A549 (cell line): ENCODE data around the gene MED17. TPM values are rescaled to one million over a fixed set of nuclear protein-coding genes. Genes with fewer than 3 reads are reported as not detected.

Source experiments
- ATAC-seq, 2 experiments: fragments of 200-7000 bp in 1 of 2; fragments of >200 bp in 1 of 2; cut with Nextera tagmentation in 1 of 2; cut with Tn5 transposase in 1 of 2; 3 replicates each; pipeline versions ENCODE4 v1.8.0 to v1.9.1; 2018 to 2020; ENCODE audit warnings: mild to moderate bottlenecking in 1 of 2, moderate library complexity in 1 of 2
- CTCF ChIA-PET: fragments of 300-600 bp; sonication (Branson Sonifier 250); formaldehyde crosslinking; extraction: SDS; loops from one replicate; lab custom pipeline; 2021; ENCODE audit warnings: antibody characterized with exemption, inconsistent platforms; lab: Yijun Ruan, JAX
- POLR2A ChIA-PET: fragments of 350-600 bp; formaldehyde crosslinking; extraction: SDS; loops from one replicate; lab custom pipeline; 2021; ENCODE audit warnings: antibody characterized with exemption, inconsistent platforms; lab: Yijun Ruan, JAX
- DNase-seq, 2 experiments: peaks; one replicate each; pipeline versions ENCODE4 v3.0.0 to v3.0.0-alpha.2; 2011 to 2016; ENCODE audit warnings: low read depth in 1 of 2, low spot score in 1 of 2
- FAIRE-seq: peaks from 2 replicates; lab custom pipeline; 2011; peaks lifted over from hg19 to GRCh38; lab: Jason Lieb, UNC
- H3K27ac ChIP-seq, 2 experiments: fragments of >200 bp; sonication (Bioruptor Twin); formaldehyde crosslinking; 3 replicates each; pipeline ENCODE4 v1.5.1; 2016 to 2017
- H3K4me1 ChIP-seq: fragments of >200 bp; sonication (Bioruptor Twin); formaldehyde crosslinking; 3 replicates; pipeline ENCODE4 v1.6.1; 2016
- H3K4me2 ChIP-seq: fragments of >200 bp; sonication (Bioruptor Twin); formaldehyde crosslinking; 3 replicates; pipeline ENCODE4 v1.6.1; 2016
- H3K4me3 ChIP-seq: fragments of >200 bp; sonication (Bioruptor Twin); formaldehyde crosslinking; 3 replicates; pipeline ENCODE4 v1.5.1; 2016
- H3K9me3 ChIP-seq: fragments of >200 bp; sonication (Bioruptor Twin); formaldehyde crosslinking; 3 replicates; pipeline ENCODE4 v1.6.1; 2016
- BHLHE40 ChIP-seq: IDR thresholded peaks from 2 replicates; pipeline ENCODE4 v1.6.1; 2012; ENCODE audit warnings: low read depth, low read length, inconsistent platforms
- CBX2 ChIP-seq: fragments of 200-600 bp; sonication (generic); IDR thresholded peaks from 2 replicates; pipeline ENCODE4 v1.6.1; 2016; ENCODE audit warnings: low read depth, mild to moderate bottlenecking, borderline replicate concordance
- CBX8 ChIP-seq: fragments of 200-600 bp; sonication (generic); IDR thresholded peaks from 2 replicates; pipeline ENCODE4 v1.6.1; 2016
- CEBPB ChIP-seq, 2 experiments: fragments of >200 bp in 1 of 2; sonication (Bioruptor Twin) in 1 of 2; formaldehyde crosslinking in 1 of 2; IDR thresholded peaks; 2 replicates each; pipeline ENCODE4 v1.6.1; 2012 to 2016
- CHD2 ChIP-seq: fragments of 150-350 bp; IDR thresholded peaks from 2 replicates; pipeline ENCODE4 v1.6.1; 2014; ENCODE audit warnings: low read length; ENCODE audit not compliant: partially characterized antibody
- EHF ChIP-seq: fragments of 250-450 bp; sonication (Bioruptor Pico); IDR thresholded peaks from 2 replicates; pipeline ENCODE4 v1.5.0; 2020; ENCODE audit warnings: mild to moderate bottlenecking
- EHMT2 ChIP-seq: fragments of 200-600 bp; sonication (generic); IDR thresholded peaks from 2 replicates; pipeline ENCODE4 v1.6.1; 2016; ENCODE audit warnings: antibody characterized with exemption, low read depth, mild to moderate bottlenecking, moderate library complexity
- ESRRA ChIP-seq: fragments of 150-350 bp; IDR thresholded peaks from 2 replicates; pipeline ENCODE4 v1.6.1; 2014; ENCODE audit warnings: mild to moderate bottlenecking, low read length, borderline replicate concordance
- FOSL2 ChIP-seq, 2 experiments: fragments of 450-650 bp in 1 of 2; fragments of >200 bp in 1 of 2; sonication (Bioruptor Twin) in 1 of 2; formaldehyde crosslinking; IDR thresholded peaks; 2 replicates each; pipeline versions ENCODE4 v1.5.0 to v1.6.1; 2016 to 2020; ENCODE audit warnings: mild to moderate bottlenecking in 1 of 2, moderate library complexity in 1 of 2
- FOXS1 ChIP-seq: fragments of 250-450 bp; sonication (Bioruptor Pico); IDR thresholded peaks from 2 replicates; pipeline ENCODE4 v1.5.0; 2020; ENCODE audit warnings: mild to moderate bottlenecking, moderate library complexity
- GATA3 ChIP-seq: IDR thresholded peaks from 2 replicates; pipeline ENCODE4 v1.6.1; 2012; ENCODE audit warnings: borderline replicate concordance
- HDAC2 ChIP-seq: fragments of 200-600 bp; sonication (generic); IDR thresholded peaks from 2 replicates; pipeline ENCODE4 v1.6.1; 2016
- HEYL ChIP-seq: fragments of 250-450 bp; sonication (Bioruptor Pico); IDR thresholded peaks from 2 replicates; pipeline ENCODE4 v1.8.0; 2021; ENCODE audit warnings: mild to moderate bottlenecking, moderate library complexity
- HOXB5 ChIP-seq: fragments of 250-450 bp; sonication (Bioruptor Pico); IDR thresholded peaks from 2 replicates; pipeline ENCODE4 v1.5.0; 2020; ENCODE audit warnings: mild to moderate bottlenecking, moderate library complexity
- JUN ChIP-seq, 2 experiments: fragments of >200 bp; sonication (Bioruptor Twin); formaldehyde crosslinking; IDR thresholded peaks; 2 replicates in 1 of 2; 3 replicates in 1 of 2; pipeline ENCODE4 v1.6.1; 2016 to 2017
- JUNB ChIP-seq: fragments of >200 bp; sonication (Bioruptor Twin); formaldehyde crosslinking; IDR thresholded peaks from 2 replicates; pipeline ENCODE4 v1.6.1; 2016
- KDM5A ChIP-seq: fragments of 200-600 bp; sonication (generic); IDR thresholded peaks from 2 replicates; pipeline ENCODE4 v1.6.1; 2016; ENCODE audit warnings: antibody characterized with exemption, mild to moderate bottlenecking
- MAFK ChIP-seq: fragments of 450-650 bp; IDR thresholded peaks from 2 replicates; pipeline ENCODE4 v1.6.1; 2014; ENCODE audit not compliant: partially characterized antibody
- MYC ChIP-seq: IDR thresholded peaks from 2 replicates; pipeline ENCODE4 v1.6.1; 2012; ENCODE audit warnings: mild to moderate bottlenecking, inconsistent platforms, low read length, improper control_type of control experiment, borderline replicate concordance
- NFE2L2 ChIP-seq: fragments of 150-350 bp; conservative IDR thresholded peaks from 2 replicates; pipeline ENCODE4 v1.6.1; 2014; ENCODE audit warnings: low read length
- NPAS2 ChIP-seq: fragments of 250-450 bp; sonication (Bioruptor Pico); IDR thresholded peaks from 2 replicates; pipeline ENCODE4 v1.8.0; 2022; ENCODE audit warnings: mild to moderate bottlenecking, moderate library complexity, borderline replicate concordance
- NR3C1 ChIP-seq: fragments of >200 bp; sonication (Bioruptor Twin); formaldehyde crosslinking; IDR thresholded peaks from 3 replicates; pipeline ENCODE4 v1.6.1; 2017
- PHF8 ChIP-seq: fragments of 200-600 bp; sonication (generic); IDR thresholded peaks from 2 replicates; pipeline ENCODE4 v1.6.1; 2016; ENCODE audit warnings: low read depth, mild to moderate bottlenecking, antibody characterized with exemption, moderate library complexity, borderline replicate concordance
- POLR2AphosphoS2 ChIP-seq: conservative IDR thresholded peaks from 2 replicates; pipeline ENCODE4 v1.6.1; 2012; ENCODE audit warnings: low read length, improper control_type of control experiment, inconsistent platforms
- RCOR1 ChIP-seq: fragments of 150-350 bp; IDR thresholded peaks from 2 replicates; pipeline ENCODE4 v1.6.1; 2014; ENCODE audit warnings: antibody characterized with exemption, low read length, low read depth
- RFX5 ChIP-seq: fragments of 450-650 bp; IDR thresholded peaks from 2 replicates; pipeline ENCODE4 v1.7.1; 2014; ENCODE audit warnings: antibody characterized with exemption, mild to moderate bottlenecking, moderate library complexity
- RNF2 ChIP-seq: fragments of 200-600 bp; sonication (generic); IDR thresholded peaks from 2 replicates; pipeline ENCODE4 v1.6.1; 2016; ENCODE audit warnings: low read depth, mild to moderate bottlenecking, antibody characterized with exemption, moderate library complexity, borderline replicate concordance
- SREBF2 ChIP-seq: fragments of 450-650 bp; IDR thresholded peaks from 2 replicates; pipeline ENCODE4 v1.6.1; 2014; ENCODE audit warnings: mild to moderate bottlenecking, moderate library complexity
- ZC3H11A ChIP-seq: fragments of 450-650 bp; IDR thresholded peaks from 2 replicates; pipeline ENCODE4 v1.6.1; 2014; ENCODE audit warnings: antibody characterized with exemption, mild to moderate bottlenecking
- ZSCAN20 ChIP-seq: fragments of 250-450 bp; sonication (Bioruptor Pico); IDR thresholded peaks from 2 replicates; pipeline ENCODE4 v1.8.0; 2022; ENCODE audit warnings: mild to moderate bottlenecking, moderate library complexity
- WGBS: methylation state at CpG from one replicate; pipeline ENCODE4 v1.1.6; 2017; ENCODE audit errors: missing lambda C conversion rate; 5-methylcytosine and 5-hydroxymethylcytosine counted together
- polyA plus RNA-seq, 4 experiments: library from polyadenylated mRNA; depleted of rRNA in 3 of 4; stranded (reverse); fragments of >200 nt; fragmentation: RNase III in 1 of 4; extraction: RNeasy Plus Mini Kit Qiagen cat#74134 plus additional on column Dnase treatment in 1 of 4; gene quantifications; 2 replicates in 3 of 4; 3 replicates in 1 of 4; pipeline ENCODE4 v1.2.3, GENCODE V29; 2011 to 2017
- TF ChIP-seq, protein P1 (sequence below): IDR thresholded peaks from 2 replicates; pipeline ENCODE4 v1.6.1; 2012
- TF ChIP-seq, protein P2 (sequence below): fragments of >200 bp; sonication (Bioruptor Twin); formaldehyde crosslinking; IDR thresholded peaks from 2 replicates; pipeline ENCODE4 v1.6.1; 2016

MED17 gene
- polyA plus RNA-seq, 2 of the 4 experiments (the other 2 are of a cell fraction) = 16.2 to 20.3 TPM

DNA sequence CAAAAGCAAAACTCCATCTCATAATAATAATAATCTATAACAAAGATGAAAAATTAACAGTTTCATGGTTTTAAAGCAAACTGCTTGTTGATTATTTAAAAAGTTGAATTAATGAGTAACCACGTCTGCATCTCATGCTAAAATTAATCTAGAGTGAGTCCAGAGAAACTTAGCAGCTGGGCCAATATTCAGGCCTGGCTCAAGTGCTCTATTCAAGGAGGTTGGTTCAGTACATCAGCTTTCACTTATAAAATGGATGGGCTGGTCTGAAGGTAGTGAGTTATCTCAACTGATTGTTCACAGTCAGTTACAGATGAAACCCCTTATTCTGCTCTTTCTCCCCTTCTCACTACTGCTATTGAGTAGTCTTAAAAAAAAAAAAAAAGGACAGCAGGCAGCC lies 43.3 kb downstream of the MED17 start:
- FAIRE-seq (no peak), ATAC-seq (no peak), DNase-seq (no peak)
- no peak overlapping the region for H3K4me2 ChIP-seq
- ChIA-PET CTCF (interaction anchor here (0.6 kb wide), 1 partner anchor 19 kb away, joined by 3 read pairs; no protein-coding TSS in a partner anchor), POLR2A (no interaction called here)
- H3K4me1 ChIP-seq = no peaks in the 10 kb centered on the region
- H3K9me3 ChIP-seq = no peaks in the 10 kb centered on the region
- H3K27ac ChIP-seq = no peak overlapping the region
- 65% methylated on average over 1 of the region's 1 CpG for WGBS
- H3K4me3 ChIP-seq = no peak overlapping the region
- no peak for TF ChIP-seq NR3C1
- TF ChIP-seq RNF2 = no peak
- TF ChIP-seq BHLHE40 = no peak
- no peak for TF ChIP-seq FOSL2 (IDR thresholded peaks at IDR 0.05)
- TF ChIP-seq FOSL2 (CRISPR knock-in tag; IDR thresholded peaks at IDR 0.05) = no peak
- TF ChIP-seq MAFK = no peak
- TF ChIP-seq JUN (IDR thresholded peaks at IDR 0.05) = no peak
- no peak for TF ChIP-seq SREBF2
- TF ChIP-seq HOXB5 (CRISPR knock-in tag) = no peak
- TF ChIP-seq CBX2 = no peak

DNA sequence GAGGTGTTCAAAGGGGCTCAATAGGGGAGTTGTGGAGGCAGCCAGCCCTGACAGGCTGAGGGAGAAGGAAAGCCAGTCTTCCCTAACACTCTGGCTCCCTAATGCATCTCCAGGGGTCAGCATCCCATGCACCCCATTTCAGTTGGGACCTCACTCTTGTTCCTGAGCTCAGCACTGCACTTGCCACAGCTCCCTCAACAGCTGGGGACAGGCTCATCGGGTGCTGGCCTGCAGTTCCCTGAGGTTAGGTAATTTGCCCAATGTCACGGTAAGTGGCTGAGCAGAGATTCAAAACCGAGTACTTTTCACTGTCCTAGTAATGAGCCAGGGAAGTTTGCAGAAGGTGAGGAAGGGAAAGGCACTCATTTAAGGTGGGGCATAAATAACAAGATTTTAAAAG lies 45.5 kb downstream of the MED17 start:
- H3K27ac ChIP-seq = no peak overlapping the region
- DNase-seq (no peak), ATAC-seq (no peak), FAIRE-seq (no peak)
- H3K4me3 ChIP-seq = no peak overlapping the region
- POLR2A ChIA-PET = interaction anchor here (1.0 kb wide), 1 partner anchor 12 kb away, joined by 3 read pairs; no protein-coding TSS in a partner anchor
- CTCF ChIA-PET = no interaction called here
- TF ChIP-seq ESRRA (no peak), FOSL2 (IDR thresholded peaks at IDR 0.05) (no peak), FOSL2 (CRISPR knock-in tag; IDR thresholded peaks at IDR 0.05) (no peak), HDAC2 (no peak), POLR2AphosphoS2 (no peak), SREBF2 (no peak), HOXB5 (CRISPR knock-in tag) (no peak), KDM5A (no peak), GATA3 (no peak)
- TF ChIP-seq, protein P1, sequence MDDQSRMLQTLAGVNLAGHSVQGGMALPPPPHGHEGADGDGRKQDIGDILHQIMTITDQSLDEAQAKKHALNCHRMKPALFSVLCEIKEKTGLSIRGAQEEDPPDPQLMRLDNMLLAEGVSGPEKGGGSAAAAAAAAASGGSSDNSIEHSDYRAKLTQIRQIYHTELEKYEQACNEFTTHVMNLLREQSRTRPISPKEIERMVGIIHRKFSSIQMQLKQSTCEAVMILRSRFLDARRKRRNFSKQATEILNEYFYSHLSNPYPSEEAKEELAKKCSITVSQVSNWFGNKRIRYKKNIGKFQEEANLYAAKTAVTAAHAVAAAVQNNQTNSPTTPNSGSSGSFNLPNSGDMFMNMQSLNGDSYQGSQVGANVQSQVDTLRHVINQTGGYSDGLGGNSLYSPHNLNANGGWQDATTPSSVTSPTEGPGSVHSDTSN = no peak
- TF ChIP-seq, protein P2, sequence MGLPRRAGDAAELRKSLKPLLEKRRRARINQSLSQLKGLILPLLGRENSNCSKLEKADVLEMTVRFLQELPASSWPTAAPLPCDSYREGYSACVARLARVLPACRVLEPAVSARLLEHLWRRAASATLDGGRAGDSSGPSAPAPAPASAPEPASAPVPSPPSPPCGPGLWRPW = no peak
- TF ChIP-seq, all 56 proteins: peak for 0
- 59% methylated on average over 3 of the region's 3 CpGs for WGBS
- Histone ChIP-seq H3K9me3 (no peaks in the 10 kb centered on the region), H3K4me2 (no peak overlapping the region), H3K4me1 (no peaks in the 10 kb centered on the region)

DNA sequence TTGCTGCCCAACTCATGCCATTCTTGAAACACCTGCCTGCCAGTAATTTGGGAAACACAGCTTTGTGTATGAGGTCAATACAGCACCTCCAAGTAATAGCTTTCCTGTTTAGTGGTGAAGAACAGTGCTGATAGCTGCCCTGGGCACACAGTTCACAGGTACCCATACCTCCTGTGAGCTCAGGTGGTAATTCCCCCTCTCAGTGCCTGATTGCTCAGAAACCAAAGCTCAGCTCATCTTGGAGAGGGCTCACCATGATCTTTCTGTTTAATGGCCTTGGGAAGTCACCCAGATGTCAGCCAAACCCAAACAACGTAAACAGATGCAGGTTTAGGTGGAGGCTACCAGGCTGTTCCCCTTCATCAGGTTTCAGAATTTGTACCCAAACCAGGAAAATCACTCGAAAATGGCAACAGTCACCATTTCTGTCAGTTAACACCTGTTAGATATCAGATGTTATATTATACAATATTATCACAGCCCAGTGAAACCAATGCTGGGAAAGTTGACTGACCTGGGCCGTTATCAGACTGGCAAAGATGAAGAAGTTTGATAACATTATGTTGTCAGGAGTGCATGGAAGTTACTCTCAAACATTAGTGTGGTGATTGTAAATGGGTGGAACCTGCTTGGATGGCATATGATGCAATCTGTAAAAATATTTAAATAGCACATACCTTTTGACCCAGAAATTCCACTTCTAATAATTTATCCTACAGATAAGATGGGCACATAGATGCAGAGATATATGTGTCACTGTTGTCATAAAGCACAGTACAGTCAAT lies 47.5 kb downstream of the MED17 start:
- TF ChIP-seq NFE2L2 = no peak
- no peak for TF ChIP-seq HEYL
- no peak for TF ChIP-seq JUNB

DNA sequence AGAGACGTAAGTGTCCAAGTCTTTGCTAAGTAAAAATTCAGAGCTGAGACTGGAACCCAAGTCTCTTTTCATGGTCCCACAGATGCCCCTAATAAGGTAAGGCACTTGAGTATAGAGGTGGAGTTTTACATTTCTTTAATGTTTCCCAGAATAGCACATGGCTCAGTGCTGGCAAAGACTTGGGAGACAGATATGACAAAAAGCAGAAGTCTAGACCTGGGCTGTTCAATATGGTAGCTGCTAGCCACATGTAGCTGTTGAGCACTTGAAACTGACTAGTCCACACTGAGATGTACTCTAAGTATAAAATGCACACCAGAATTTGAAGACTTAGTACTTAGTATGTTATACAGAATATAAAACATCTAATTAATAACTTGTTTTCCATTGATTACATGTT lies 48.7 kb downstream of the MED17 start:
- Histone ChIP-seq H3K4me2 (no peak overlapping the region), H3K4me3 (no peak overlapping the region), H3K4me1 (no peaks in the 10 kb centered on the region), H3K27ac (no peak overlapping the region), H3K9me3 (no peaks in the 10 kb centered on the region)
- CTCF ChIA-PET = no interaction called here
- WGBS = 45% methylated on average over 1 of the region's 1 CpG
- no peak for DNase-seq
- FAIRE-seq = no peak
- ATAC-seq = no peak
- POLR2A ChIA-PET = no interaction called here
- TF ChIP-seq EHF (CRISPR knock-in tag) = no peak
- no peak for TF ChIP-seq CEBPB (IDR thresholded peaks at IDR 0.05)
- no peak for TF ChIP-seq MAFK
- TF ChIP-seq PHF8 = no peak
- no peak for TF ChIP-seq RCOR1
- no peak for TF ChIP-seq ESRRA
- TF ChIP-seq ZSCAN20 (CRISPR knock-in tag) = no peak
- TF ChIP-seq RNF2 = no peak
- no peak for TF ChIP-seq FOXS1 (CRISPR knock-in tag)
- no peak for TF ChIP-seq ZC3H11A
- TF ChIP-seq RFX5 = no peak
- TF ChIP-seq CBX2 = no peak
- no peak for TF ChIP-seq CBX8
- TF ChIP-seq NPAS2 (CRISPR knock-in tag) = no peak
- TF ChIP-seq CHD2 = no peak
- TF ChIP-seq EHMT2 = no peak
- TF ChIP-seq MYC = no peak
- TF ChIP-seq HEYL = no peak

More for the DNA sequence above, 47.5 kb downstream of the MED17 start:
- H3K4me2 ChIP-seq = no peak overlapping the region
- ATAC-seq = no peak
- CTCF ChIA-PET = interaction anchor here (1.5 kb wide), 1 partner anchor 12 kb away, joined by 5 read pairs; no protein-coding TSS in a partner anchor
- FAIRE-seq = no peak
- no peak for DNase-seq
- WGBS = 32% methylated on average over 3 of the region's 3 CpGs
- no peak overlapping the region for H3K4me3 ChIP-seq
- no peak overlapping the region for H3K27ac ChIP-seq
- POLR2A ChIA-PET = no interaction called here
- H3K9me3 ChIP-seq = no peaks in the 10 kb centered on the region
- no peaks in the 10 kb centered on the region for H3K4me1 ChIP-seq
